Vagina (tissue), 2 donors: ENCODE results near the gene SLC6A6.

Experiments
- CTCF ChIP-seq, 3 experiments: fragments of 450-650 bp in 2 of 3; fragments of 200-600 bp in 1 of 3; sonication (generic) in 1 of 3; IDR thresholded peaks; one replicate each; pipeline ENCODE4 v1.5.1; 2017 to 2019; ENCODE audit warnings: antibody characterized with exemption in 3 of 3, mild to moderate bottlenecking in 2 of 3, moderate library complexity in 2 of 3
- POLR2AphosphoS5 ChIP-seq, 2 donors: sonication (generic); formaldehyde crosslinking; IDR thresholded peaks; one replicate each; pipeline ENCODE4 v1.9.0; 2017; ENCODE audit warnings: antibody characterized with exemption in 2 of 2, mild to moderate bottlenecking in 2 of 2, low read depth in 1 of 2; ENCODE audit not compliant: insufficient read depth in 1 of 2

GRCh38 chr3:14434126-14434497 lies 31.7 kb downstream of the SLC6A6 start:
- TF ChIP-seq CTCF (IDR thresholded peaks at IDR 0.05): no peak
- TF ChIP-seq POLR2AphosphoS5 (IDR thresholded peaks at IDR 0.05; ENCODE audit: insufficient read depth in 1 of 2, low read depth in 1 of 2): no peak
